Adrenal gland (tissue), 12 donors: ENCODE results near the gene RFX1. TPM values are rescaled to one million over a fixed set of nuclear protein-coding genes. Genes with fewer than 3 reads are reported as not detected.

Experiments
- DNase-seq, 7 donors: peaks; one replicate each; pipeline ENCODE4 v3.0.0-alpha.2; 2019 to 2020
- H3K27ac ChIP-seq, 5 donors: fragments of 200-600 bp; sonication (generic) in 4 of 5; 1 replicate in 3 of 5; 2 replicates in 2 of 5; pipeline versions ENCODE4 v1.5.1 to v1.8.0; 2016 to 2020; ENCODE audit warnings: mild to moderate bottlenecking in 1 of 5
- H3K27me3 ChIP-seq: fragments of 200-600 bp; 2 replicates; pipeline ENCODE4 v1.8.0; 2021
- H3K36me3 ChIP-seq, 2 donors: fragments of 200-600 bp; replicated peaks in 1 of 2; 1 replicate in 1 of 2; 2 replicates in 1 of 2; pipeline versions ENCODE4 v1.5.1 to v1.8.0; 2018 to 2022
- H3K4me1 ChIP-seq, 2 donors: fragments of 200-600 bp; replicated peaks in 1 of 2; 1 replicate in 1 of 2; 2 replicates in 1 of 2; pipeline versions ENCODE4 v1.5.1 to v1.8.0; 2018 to 2021
- H3K4me3 ChIP-seq, 4 donors: fragments of 200-600 bp; sonication (generic) in 3 of 4; one replicate each; pipeline ENCODE4 v1.5.1; 2016 to 2018
- H3K9me3 ChIP-seq, 3 donors: fragments of 200-600 bp; sonication (generic) in 1 of 3; replicated peaks in 1 of 3; 1 replicate in 2 of 3; 2 replicates in 1 of 3; pipeline versions ENCODE4 v1.5.1 to v1.8.0; 2016 to 2021
- POLR2A ChIP-seq, 2 donors: fragments of 450-650 bp; IDR thresholded peaks; one replicate each; pipeline ENCODE4 v1.6.1; 2017; ENCODE audit warnings: antibody characterized with exemption in 2 of 2, mild to moderate bottlenecking in 2 of 2, moderate library complexity in 1 of 2
- whole genome bisulfite sequencing, 4 donors: extraction: QIAGEN DNeasy Blood & Tissue Kit in 2 of 4; methylation state at CpG; one replicate each; pipeline versions ENCODE4 v1.1.5 to v1.1.7; 2013 to 2017; 5-methylcytosine and 5-hydroxymethylcytosine counted together
- intact Hi-C, 2 donors: fragments of 100-400 bp; cut with DNase I; formaldehyde crosslinking; loops; one replicate each; pipeline versions ENCODE4 v1.14.1 to v1.15.0; 2022 to 2023
- polyA plus RNA-seq, 3 donors: library from polyadenylated mRNA; stranded (reverse); fragments of 200-250 nt in 2 of 3; fragments of 350-450 nt in 1 of 3; fragmentation: Illumina TruSeq in 1 of 3; extraction: RNeasy Lipid Tissue Mini Kit (QIAGEN cat#74804) in 1 of 3; gene quantifications; one replicate each; pipeline ENCODE4 v1.2.3, GENCODE V29; 2013 to 2014
- total RNA-seq, 9 donors: library from RNA; depleted of rRNA in 4 of 9; stranded (reverse); fragments of >200 nt in 4 of 9; fragments of 120-200 nt in 1 of 9; fragmentation: NEBNext Ultra II Directional in 1 of 9; extraction: Animal tissue kit (Norgen Biotek cat#: 25700) in 1 of 9; gene quantifications; one replicate each; pipeline versions ENCODE4 v1.1.0 to v1.2.4, GENCODE V29; 2013 to 2023
- TF ChIP-seq, protein P1 (sequence below), 6 experiments: fragments of 450-650 bp in 4 of 6; fragments of 200-600 bp in 2 of 6; sonication (generic) in 1 of 6; IDR thresholded peaks; 1 replicate in 5 of 6; 2 replicates in 1 of 6; pipeline versions ENCODE4 v1.5.1 to v1.8.0; 2016 to 2021; ENCODE audit warnings: antibody characterized with exemption in 6 of 6, mild to moderate bottlenecking in 2 of 6, moderate library complexity in 1 of 6
- donor health status: healthy with polysubstance abuse.
- donor health status: Bipolar disorder and iron deficiency.
- donor health status: DM: yes; HTN: yes; CAD: no.
- donor health status: DM: no; HTN: no; CAD: no.
- donor health status: DM: no; HTN: no; CAD: no.
- donor health status: DM: yes; HTN: yes; CAD: no.

Gene RFX1
- total and polyA plus RNA-seq, 12 donors = 1.4 to 21.4 (median 7.0) TPM

DNA sequence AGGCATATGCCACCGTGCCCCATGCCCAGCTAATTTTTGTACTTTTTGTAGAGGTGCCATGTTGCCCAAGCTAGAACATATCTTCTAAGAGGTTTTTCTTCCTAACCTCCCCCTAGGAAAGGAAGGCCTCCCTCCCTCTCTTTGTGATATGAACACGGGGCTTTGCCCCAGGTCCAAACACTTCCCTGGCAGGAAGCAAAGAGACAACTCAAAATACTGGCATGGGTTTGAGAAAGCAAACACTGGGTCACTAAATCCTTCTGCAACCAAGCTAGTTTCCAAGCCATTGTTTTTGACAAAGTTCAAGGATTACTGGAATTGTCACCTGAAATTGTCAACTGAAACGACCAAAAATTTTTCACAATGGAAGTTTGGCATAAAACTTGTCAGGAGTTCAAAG lies 91.3 kb downstream of the RFX1 start:
- no peaks in the 10 kb centered on the region for H3K9me3 ChIP-seq
- H3K4me3 ChIP-seq = no peak overlapping the region
- H3K27me3 ChIP-seq = no peaks in the 10 kb centered on the region
- peaks cover 0 to 59% of the 10 kb centered on the region in 2 donors for H3K36me3 ChIP-seq
- 84 to 94% (median 92%) methylated on average over 3 of the region's 3 CpGs for WGBS, 4 donors
- DNase-seq = no peak
- H3K27ac ChIP-seq = no peak overlapping the region
- no peak for TF ChIP-seq POLR2A (IDR thresholded peaks at IDR 0.05)
- TF ChIP-seq, protein P1, sequence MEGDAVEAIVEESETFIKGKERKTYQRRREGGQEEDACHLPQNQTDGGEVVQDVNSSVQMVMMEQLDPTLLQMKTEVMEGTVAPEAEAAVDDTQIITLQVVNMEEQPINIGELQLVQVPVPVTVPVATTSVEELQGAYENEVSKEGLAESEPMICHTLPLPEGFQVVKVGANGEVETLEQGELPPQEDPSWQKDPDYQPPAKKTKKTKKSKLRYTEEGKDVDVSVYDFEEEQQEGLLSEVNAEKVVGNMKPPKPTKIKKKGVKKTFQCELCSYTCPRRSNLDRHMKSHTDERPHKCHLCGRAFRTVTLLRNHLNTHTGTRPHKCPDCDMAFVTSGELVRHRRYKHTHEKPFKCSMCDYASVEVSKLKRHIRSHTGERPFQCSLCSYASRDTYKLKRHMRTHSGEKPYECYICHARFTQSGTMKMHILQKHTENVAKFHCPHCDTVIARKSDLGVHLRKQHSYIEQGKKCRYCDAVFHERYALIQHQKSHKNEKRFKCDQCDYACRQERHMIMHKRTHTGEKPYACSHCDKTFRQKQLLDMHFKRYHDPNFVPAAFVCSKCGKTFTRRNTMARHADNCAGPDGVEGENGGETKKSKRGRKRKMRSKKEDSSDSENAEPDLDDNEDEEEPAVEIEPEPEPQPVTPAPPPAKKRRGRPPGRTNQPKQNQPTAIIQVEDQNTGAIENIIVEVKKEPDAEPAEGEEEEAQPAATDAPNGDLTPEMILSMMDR (IDR thresholded peaks at IDR 0.05) = no peak
- intact Hi-C loops = no loop called here
- H3K4me1 ChIP-seq = no peaks in the 10 kb centered on the region

DNA sequence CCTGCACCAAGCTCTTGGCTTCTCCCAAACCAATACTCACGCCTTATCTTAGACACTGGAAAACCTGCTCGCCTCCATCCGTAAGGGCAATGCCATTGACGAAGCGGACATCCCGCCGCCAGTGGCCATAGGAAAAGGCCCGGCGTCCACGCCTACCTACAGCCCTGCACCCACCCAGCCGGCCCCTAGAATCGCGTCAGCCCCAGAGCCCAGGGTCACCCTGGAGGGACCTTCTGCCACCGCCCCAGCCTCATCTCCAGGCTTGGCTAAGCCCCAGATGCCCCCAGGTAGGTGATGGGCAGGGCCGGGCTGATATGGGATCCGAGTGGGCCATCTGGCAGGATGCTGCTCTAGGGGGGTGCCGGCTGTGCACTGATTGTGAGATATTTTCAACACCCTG lies 92.8 kb downstream of the RFX1 start:
- Histone ChIP-seq H3K27me3 (no peaks in the 10 kb centered on the region), H3K27ac (no peak overlapping the region), H3K9me3 (no peaks in the 10 kb centered on the region), H3K4me3 (no peak overlapping the region), H3K4me1 (no peaks in the 10 kb centered on the region), H3K36me3 (peaks cover 0 to 50% of the 10 kb centered on the region in 2 donors)
- WGBS, 4 donors = 86 to 96% (median 93%) methylated on average over 11 to 17 of the region's 17 CpGs
- TF ChIP-seq, protein P1 (IDR thresholded peaks at IDR 0.05) = no peak
- no peak for TF ChIP-seq POLR2A (IDR thresholded peaks at IDR 0.05)
- DNase-seq = no peak
- intact Hi-C loops = no loop called here

Other genes with a start within 250 kb of the RFX1 start
- 10 to 100 TPM; 16.8 to 69.6 (median 42.9) TPM for gene MRI1, start 241.8 kb downstream of the RFX1 start, total RNA-seq
- gene MRI1, start 241.8 kb downstream of the RFX1 start, polyA plus RNA-seq = 10 to 100 TPM; 11.9 to 34.6 (median 20.5) TPM
- 100 to 1,000 TPM in 8 of 9 donors, 10 to 100 TPM in 1; 95.8 to 224 (median 162) TPM for gene C19orf53, start 231.9 kb downstream of the RFX1 start, total RNA-seq
- 100 to 1,000 TPM; 134 to 459 (median 340) TPM for gene C19orf53, start 231.9 kb downstream of the RFX1 start, polyA plus RNA-seq
- 10 to 100 TPM in 4 of 9 donors, 1 to 10 TPM in 5; 1.3 to 15.4 (median 9.5) TPM for gene ZSWIM4, start 210.9 kb downstream of the RFX1 start, total RNA-seq
- 1 to 10 TPM; 1.7 to 6.4 (median 3.2) TPM for gene ZSWIM4, start 210.9 kb downstream of the RFX1 start, polyA plus RNA-seq
- 1 to 10 TPM in 1 of 9 donors, under 1 TPM in 1, not detected in 7; 0.28 to 1.9 TPM for gene NANOS3, start 129.2 kb downstream of the RFX1 start, total RNA-seq
- 1 to 10 TPM in 1 of 3 donors, under 1 TPM in 1, not detected in 1; 0.71 to 1.9 TPM for gene NANOS3, start 129.2 kb downstream of the RFX1 start, polyA plus RNA-seq
- 1 to 10 TPM in 4 of 9 donors, under 1 TPM in 4, not detected in 1; 0.21 to 1.8 (median 1.2) TPM for gene BRME1, start 100.2 kb downstream of the RFX1 start, total RNA-seq
- gene BRME1, start 100.2 kb downstream of the RFX1 start, polyA plus RNA-seq = 1 to 10 TPM in 2 of 3 donors, under 1 TPM in 1; 0.26 to 4.5 (median 4.1) TPM
- gene CC2D1A, start 100.1 kb downstream of the RFX1 start, total RNA-seq = 10 to 100 TPM in 8 of 9 donors, 1 to 10 TPM in 1; 9.0 to 38.4 (median 28.8) TPM
- 100 to 1,000 TPM in 1 of 3 donors, 10 to 100 TPM in 2; 10.8 to 125 (median 68.1) TPM for gene CC2D1A, start 100.1 kb downstream of the RFX1 start, polyA plus RNA-seq
- gene PODNL1, start 67.9 kb downstream of the RFX1 start, total RNA-seq = 1 to 10 TPM in 1 of 9 donors, under 1 TPM in 5, not detected in 3; 0.35 to 2.1 (median 0.52) TPM
- gene PODNL1, start 67.9 kb downstream of the RFX1 start, polyA plus RNA-seq = 1 to 10 TPM in 2 of 3 donors, under 1 TPM in 1; 0.15 to 1.7 (median 1.1) TPM
- gene DCAF15, start 53.8 kb downstream of the RFX1 start, total RNA-seq = 10 to 100 TPM in 7 of 9 donors, 1 to 10 TPM in 2; 7.6 to 22.8 (median 12.8) TPM
- gene DCAF15, start 53.8 kb downstream of the RFX1 start, polyA plus RNA-seq = 100 to 1,000 TPM in 1 of 3 donors, 10 to 100 TPM in 1, 1 to 10 TPM in 1; 6.7 to 147 (median 54.1) TPM
- gene RLN3, start 21.8 kb upstream of the RFX1 start, total RNA-seq = not detected
- not detected for gene RLN3, start 21.8 kb upstream of the RFX1 start, polyA plus RNA-seq
- 1 to 10 TPM; 1.2 to 5.2 (median 3.9) TPM for gene IL27RA, start 25.4 kb upstream of the RFX1 start, total RNA-seq
- 1 to 10 TPM; 1.6 to 3.6 (median 2.5) TPM for gene IL27RA, start 25.4 kb upstream of the RFX1 start, polyA plus RNA-seq
- gene PALM3, start 55.8 kb upstream of the RFX1 start, total RNA-seq = under 1 TPM in 4 of 9 donors, not detected in 5; 0.22 to 0.76 (median 0.66) TPM
- 1 to 10 TPM in 1 of 3 donors, under 1 TPM in 2; 0.18 to 1.9 (median 0.27) TPM for gene PALM3, start 55.8 kb upstream of the RFX1 start, polyA plus RNA-seq
- gene MISP3, start 66.5 kb upstream of the RFX1 start, total RNA-seq = 10 to 100 TPM in 2 of 9 donors, 1 to 10 TPM in 6, under 1 TPM in 1; 0.78 to 87.9 (median 2.9) TPM
- 1 to 10 TPM; 1.7 to 9.8 (median 4.0) TPM for gene MISP3, start 66.5 kb upstream of the RFX1 start, polyA plus RNA-seq
- not detected for gene C19orf67, start 79.5 kb upstream of the RFX1 start, total RNA-seq
- not detected for gene C19orf67, start 79.5 kb upstream of the RFX1 start, polyA plus RNA-seq
- gene SAMD1, start 84.4 kb upstream of the RFX1 start, total RNA-seq = 10 to 100 TPM; 13.2 to 40.6 (median 25.9) TPM
- gene SAMD1, start 84.4 kb upstream of the RFX1 start, polyA plus RNA-seq = 10 to 100 TPM; 10.0 to 41.9 (median 28.4) TPM
- gene PRKACA, start 111.4 kb upstream of the RFX1 start, total RNA-seq = 100 to 1,000 TPM in 8 of 9 donors, 10 to 100 TPM in 1; 74.1 to 457 (median 135) TPM
- 100 to 1,000 TPM; 145 to 352 (median 155) TPM for gene PRKACA, start 111.4 kb upstream of the RFX1 start, polyA plus RNA-seq
- gene ASF1B, start 130.3 kb upstream of the RFX1 start, total RNA-seq = 10 to 100 TPM in 1 of 9 donors, 1 to 10 TPM in 7, under 1 TPM in 1; 0.48 to 17.2 (median 2.4) TPM
- 1 to 10 TPM in 1 of 3 donors, under 1 TPM in 2; 0.72 to 1.6 (median 0.74) TPM for gene ASF1B, start 130.3 kb upstream of the RFX1 start, polyA plus RNA-seq
- gene ADGRL1, start 199.8 kb upstream of the RFX1 start, total RNA-seq = 10 to 100 TPM in 7 of 9 donors, 1 to 10 TPM in 2; 2.7 to 24.4 (median 13.0) TPM
- 10 to 100 TPM in 1 of 3 donors, 1 to 10 TPM in 2; 2.2 to 25.7 (median 7.8) TPM for gene ADGRL1, start 199.8 kb upstream of the RFX1 start, polyA plus RNA-seq